IMR-90 (cell line): ENCODE results near the gene EHMT1. TPM values are rescaled to one million over a fixed set of nuclear protein-coding genes. Genes with fewer than 3 reads are reported as not detected.

Experiments used
- ATAC-seq: fragments of 200-7000 bp; cut with Tn5 transposase; 2 replicates; pipeline ENCODE4 v1.9.1; 2020; ENCODE audit warnings: low read depth, mild to moderate bottlenecking, moderate library complexity
- BruUV-seq: library from RNA; stranded (reverse); fragments of 400-500 nt; replicated peaks from 2 replicates; lab custom pipeline; 2021; lab: Mats Ljungman, UMichigan
- CTCF ChIA-PET: fragments of 300-600 bp; formaldehyde crosslinking; extraction: SDS; loops from one replicate; lab custom pipeline; 2021; ENCODE audit warnings: antibody characterized with exemption; lab: Yijun Ruan, JAX
- POLR2A ChIA-PET: fragments of 300-600 bp; sonication (Branson Sonifier 250); formaldehyde crosslinking; loops from one replicate; lab custom pipeline; 2022; ENCODE audit warnings: antibody characterized with exemption; ENCODE audit not compliant: unreplicated experiment; lab: Charles Lee
- DNase-seq: peaks from one replicate; pipeline ENCODE4 v3.0.0; 2013
- H2AFZ ChIP-seq: replicated peaks from 2 replicates; pipeline ENCODE3; 2013; ENCODE audit warnings: low read length, mild to moderate bottlenecking; ENCODE audit not compliant: poor library complexity
- H2AK5ac ChIP-seq: 2 replicates; pipeline ENCODE4 v1.6.1; 2013; ENCODE audit warnings: low read depth, low read length, inconsistent platforms
- H2AK9ac ChIP-seq: replicated peaks from 2 replicates; pipeline ENCODE3; 2013; ENCODE audit warnings: mild to moderate bottlenecking, low read depth, low read length, moderate library complexity; ENCODE audit not compliant: poor library complexity
- H2BK120ac ChIP-seq: 2 replicates; pipeline ENCODE4 v1.6.1; 2013; ENCODE audit warnings: low read depth, low read length, inconsistent platforms
- H2BK15ac ChIP-seq: 3 replicates; pipeline ENCODE4 v1.6.1; 2013; ENCODE audit warnings: low read depth, low read length, inconsistent platforms
- H2BK20ac ChIP-seq: 2 replicates; pipeline ENCODE4 v1.6.1; 2013; ENCODE audit warnings: low read depth, mild to moderate bottlenecking, inconsistent platforms, low read length, moderate library complexity
- H2BK5ac ChIP-seq: 2 replicates; pipeline ENCODE4 v1.6.1; 2013; ENCODE audit warnings: mild to moderate bottlenecking, low read depth, low read length, inconsistent platforms; ENCODE audit not compliant: poor library complexity, severe bottlenecking
- H3K14ac ChIP-seq: replicated peaks from 2 replicates; pipeline ENCODE4 v1.6.1; 2013; ENCODE audit warnings: low read depth, low read length, inconsistent platforms
- H3K18ac ChIP-seq: 2 replicates; pipeline ENCODE4 v1.6.1; 2013; ENCODE audit warnings: low read depth, low read length, control low read depth
- H3K23ac ChIP-seq: 2 replicates; pipeline ENCODE4 v1.6.1; 2013; ENCODE audit warnings: low read depth, low read length, inconsistent platforms
- H3K27ac ChIP-seq: 2 replicates; pipeline ENCODE4 v1.5.1; 2013; ENCODE audit warnings: mild to moderate bottlenecking, control low read depth, low read length; ENCODE audit not compliant: insufficient read depth
- H3K27me3 ChIP-seq: 2 replicates; pipeline ENCODE4 v1.6.1; 2013; ENCODE audit warnings: low read length; ENCODE audit not compliant: control insufficient read depth, insufficient read depth
- H3K36me3 ChIP-seq: 2 replicates; pipeline ENCODE4 v1.6.1; 2013; ENCODE audit warnings: low read length, mixed read lengths; ENCODE audit not compliant: control insufficient read depth, insufficient read depth
- H3K4ac ChIP-seq: 2 replicates; pipeline ENCODE4 v1.6.1; 2013; ENCODE audit warnings: low read depth, low read length, inconsistent platforms
- H3K4me1 ChIP-seq: 2 replicates; pipeline ENCODE4 v1.6.1; 2013; ENCODE audit warnings: low read length, mixed read lengths; ENCODE audit not compliant: control insufficient read depth, insufficient read depth
- H3K4me2 ChIP-seq: 2 replicates; pipeline ENCODE4 v1.6.1; 2013; ENCODE audit warnings: low read depth, mild to moderate bottlenecking, control low read depth, low read length, moderate library complexity
- H3K4me3 ChIP-seq: 2 replicates; pipeline ENCODE4 v1.5.1; 2013; ENCODE audit warnings: low read depth, mild to moderate bottlenecking, control low read depth, low read length, moderate library complexity; ENCODE audit not compliant: insufficient read depth
- H3K56ac ChIP-seq: 2 replicates; pipeline ENCODE4 v1.6.1; 2013; ENCODE audit warnings: low read length, inconsistent platforms; ENCODE audit not compliant: insufficient read depth; ENCODE audit errors: extremely low read depth
- H3K79me1 ChIP-seq, 2 experiments: 2 replicates each; pipeline ENCODE4 v1.6.1; 2013; ENCODE audit warnings: low read length in 2 of 2, inconsistent platforms in 1 of 2, low read depth in 1 of 2
- H3K9ac ChIP-seq: 2 replicates; pipeline ENCODE4 v1.6.1; 2013; ENCODE audit warnings: low read depth, low read length, control low read depth
- H3K9me1 ChIP-seq: 2 replicates; pipeline ENCODE4 v1.6.1; 2013; ENCODE audit warnings: low read length, inconsistent platforms; ENCODE audit not compliant: insufficient read depth
- H3K9me3 ChIP-seq: 2 replicates; pipeline ENCODE4 v1.6.1; 2013; ENCODE audit warnings: low read length; ENCODE audit not compliant: control insufficient read depth, insufficient read depth
- H4K20me1 ChIP-seq: 2 replicates; pipeline ENCODE4 v1.6.1; 2013; ENCODE audit warnings: low read length, inconsistent platforms; ENCODE audit not compliant: insufficient read depth
- H4K5ac ChIP-seq: 2 replicates; pipeline ENCODE4 v1.6.1; 2013; ENCODE audit warnings: mild to moderate bottlenecking, low read depth, low read length, control low read depth
- H4K8ac ChIP-seq, 2 experiments: 2 replicates each; pipeline ENCODE4 v1.6.1; 2013; ENCODE audit warnings: low read depth in 2 of 2, low read length in 2 of 2, control low read depth in 1 of 2, inconsistent platforms in 1 of 2
- H4K91ac ChIP-seq: 2 replicates; pipeline ENCODE4 v1.6.1; 2013; ENCODE audit warnings: low read depth, low read length, inconsistent platforms; ENCODE audit not compliant: insufficient read depth
- CTCF ChIP-seq: conservative IDR thresholded peaks from 2 replicates; pipeline ENCODE4 v1.5.1; 2012; ENCODE audit warnings: mild to moderate bottlenecking, low read depth, low read length, improper control_type of control experiment
- MAFK ChIP-seq: IDR thresholded peaks from 2 replicates; pipeline ENCODE4 v1.6.1; 2012; ENCODE audit warnings: low read depth, low read length, improper control_type of control experiment
- MAZ ChIP-seq: IDR thresholded peaks from 2 replicates; pipeline ENCODE4 v1.6.1; 2012; ENCODE audit warnings: low read depth, mild to moderate bottlenecking, low read length, improper control_type of control experiment, moderate library complexity, borderline replicate concordance
- MXI1 ChIP-seq: IDR thresholded peaks from 2 replicates; pipeline ENCODE4 v1.6.1; 2012; ENCODE audit warnings: low read depth, mild to moderate bottlenecking, low read length, moderate library complexity, borderline replicate concordance
- POLR2A ChIP-seq: IDR thresholded peaks from 2 replicates; pipeline ENCODE4 v1.6.1; 2012; ENCODE audit warnings: mild to moderate bottlenecking, low read depth, low read length
- RFX5 ChIP-seq: IDR thresholded peaks from 2 replicates; pipeline ENCODE4 v1.8.0; 2012; ENCODE audit warnings: low read depth, mild to moderate bottlenecking, low read length, moderate library complexity
- WGBS, 2 experiments: methylation state at CpG; one replicate each; pipeline versions ENCODE4 v1.1.5 to v1.1.7; 2013; ENCODE audit warnings: missing lambda C conversion rate in 2 of 2; ENCODE audit not compliant: insufficient read length in 1 of 2; ENCODE audit errors: extremely low coverage in 2 of 2; 5-methylcytosine and 5-hydroxymethylcytosine counted together
- dilution Hi-C: fragments of 300-500 bp; cut with HindIII; formaldehyde crosslinking; loops from one replicate; pipeline ENCODE4 v1.14.3; 2018; ENCODE audit warnings: low sequenced_read_pairs; ENCODE audit not compliant: unreplicated experiment
- in situ Hi-C: fragments of 300-500 bp; cut with MboI; formaldehyde crosslinking; loops from 3 replicates; pipeline ENCODE4 v1.14.3; 2019; ENCODE audit warnings: low sequenced_read_pairs, inconsistent platforms, mixed read lengths
- intact Hi-C: fragments of 100-400 bp; cut with micrococcal nuclease; formaldehyde crosslinking; loops from 2 replicates; pipeline ENCODE4 v1.10.0; 2022
- polyA plus RNA-seq, 3 experiments: library from polyadenylated mRNA; depleted of rRNA; stranded (reverse); fragments of >200 nt; gene quantifications; 2 replicates each; pipeline ENCODE4 v1.2.3, GENCODE V29; 2012; ENCODE audit warnings: low replicate concordance in 1 of 3
- total RNA-seq: library from RNA; depleted of rRNA; stranded (reverse); fragments of >200 nt; gene quantifications from 2 replicates; pipeline ENCODE4 v1.2.3, GENCODE V29; 2012
- TF ChIP-seq, protein P1 (sequence below): fragments of 150-350 bp; IDR thresholded peaks from 2 replicates; pipeline ENCODE4 v1.6.1; 2016; ENCODE audit warnings: low read depth, mild to moderate bottlenecking, low read length, moderate library complexity, borderline replicate concordance

EHMT1 gene
- total and polyA plus RNA-seq, 2 of the 4 experiments (the other 2 are of a cell fraction): 32.8 to 35.1 TPM

DNA sequence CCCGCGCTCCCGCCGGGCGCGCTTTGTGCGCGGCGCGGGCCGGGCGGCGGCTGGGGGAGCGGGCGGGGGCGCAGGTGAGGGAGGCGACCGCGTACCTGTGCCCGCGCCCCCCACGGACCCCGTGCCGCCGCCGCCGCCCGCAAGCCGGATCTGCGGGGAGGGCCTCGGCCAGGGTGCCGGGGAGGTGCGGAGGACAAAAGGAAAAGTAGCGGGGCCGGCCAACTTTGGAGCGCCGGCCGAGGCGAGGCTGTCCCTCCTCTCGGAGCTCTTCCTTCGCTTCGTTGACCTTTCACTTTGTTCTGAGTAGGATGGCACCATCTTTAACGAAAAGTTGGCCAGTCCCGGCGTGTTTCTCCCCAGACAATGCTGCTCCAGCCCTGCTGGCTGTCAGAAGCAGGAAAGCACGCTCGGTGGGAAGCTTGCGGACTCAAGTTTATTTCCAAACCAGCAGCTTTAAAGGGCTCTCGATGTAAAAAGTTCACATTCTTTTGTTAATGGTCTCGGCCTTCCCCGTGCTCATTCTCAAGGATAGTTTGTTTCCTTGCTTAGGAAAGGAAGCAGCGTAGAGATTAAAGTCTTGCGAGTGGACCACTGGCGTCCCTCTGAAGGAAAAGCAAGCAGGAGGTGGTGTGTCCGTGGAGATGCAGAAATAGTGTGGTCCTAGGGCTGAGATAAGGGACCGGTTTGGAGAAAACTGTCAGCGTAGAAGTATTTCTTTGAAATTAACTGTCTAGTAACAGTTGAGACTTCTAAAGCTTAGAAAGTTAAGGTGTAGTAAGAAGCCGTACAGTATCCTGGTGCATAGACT lies 639 bp downstream of the EHMT1 start:
- Histone ChIP-seq H3K79me1 (peaks cover 22 to 65% of the 10 kb centered on the region in 2 experiments), H2AK9ac (peak overlapping the region; percentile 93), H4K91ac (no peak overlapping the region; the same call in none of the 2 replicates), H3K9ac (peak overlapping the region; percentile 100), H3K9me3 (no peaks in the 10 kb centered on the region), H2BK5ac (peak overlapping the region; percentile 57), H3K23ac (peak overlapping the region; percentile 26), H3K4me1 (peaks cover 11% of the 10 kb centered on the region), H3K56ac (peak overlapping the region; percentile 55), H4K5ac (peak overlapping the region; percentile 1; the same call in 1 of the 2 replicates), H3K4me2 (peak overlapping the region; percentile 99), H4K8ac (peak overlapping the region; percentile 13 to 57; a peak in 1 of 4 replicates), H3K14ac (peak overlapping the region; percentile 59), H3K9me1 (peaks cover 14% of the 10 kb centered on the region), H2BK20ac (no peak overlapping the region), H3K18ac (peak overlapping the region; percentile 70; the same call in 1 of the 2 replicates), H3K4me3 (peak overlapping the region; percentile 93), H3K4ac (peak overlapping the region; percentile 67), H2BK120ac (no peak overlapping the region), H4K20me1 (peaks cover 54% of the 10 kb centered on the region), H2BK15ac (no peak overlapping the region), H3K27me3 (no peaks in the 10 kb centered on the region), H3K27ac (peak overlapping the region; percentile 95), H2AFZ (peak overlapping the region; percentile 87), H2AK5ac (peak overlapping the region; percentile 6), H3K36me3 (peaks cover 23% of the 10 kb centered on the region)
- in situ Hi-C loops: no loop called here
- TF ChIP-seq, protein P1, sequence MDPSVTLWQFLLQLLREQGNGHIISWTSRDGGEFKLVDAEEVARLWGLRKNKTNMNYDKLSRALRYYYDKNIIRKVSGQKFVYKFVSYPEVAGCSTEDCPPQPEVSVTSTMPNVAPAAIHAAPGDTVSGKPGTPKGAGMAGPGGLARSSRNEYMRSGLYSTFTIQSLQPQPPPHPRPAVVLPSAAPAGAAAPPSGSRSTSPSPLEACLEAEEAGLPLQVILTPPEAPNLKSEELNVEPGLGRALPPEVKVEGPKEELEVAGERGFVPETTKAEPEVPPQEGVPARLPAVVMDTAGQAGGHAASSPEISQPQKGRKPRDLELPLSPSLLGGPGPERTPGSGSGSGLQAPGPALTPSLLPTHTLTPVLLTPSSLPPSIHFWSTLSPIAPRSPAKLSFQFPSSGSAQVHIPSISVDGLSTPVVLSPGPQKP: no peak
- TF ChIP-seq POLR2A (no peak), MAFK (no peak), CTCF (no peak), MAZ (no peak), MXI1 (peak; percentile 92), RFX5 (no peak)
- BruUV-seq: no TSS peak
- POLR2A ChIA-PET: no interaction called here
- dilution Hi-C loops: no loop called here
- WGBS, 2 experiments: 0% methylated on average over 37 of the region's 58 CpGs; no CpG with 5 or more reads in 1 of the 2 experiments
- ATAC-seq (peak; percentile 15), DNase-seq (peak; percentile 36)
- intact Hi-C loops: no loop called here
- CTCF ChIA-PET: no interaction called here
